ENCODE measurements around the gene SHTN1.

- TF ChIP-seq CTCF (IDR thresholded peaks at IDR 0.05) (no peak), POLR2A (IDR thresholded peaks at IDR 0.05) (no peak)
Measured at GRCh38 chr10:116915340-116915739, 89.6 kb downstream of the SHTN1 start.
